Vagina (tissue), 2 donors: Measurements from ENCODE around the gene CDH4. TPM values are rescaled to one million over a fixed set of nuclear protein-coding genes. Genes with fewer than 3 reads are reported as not detected.

ENCODE experiments used
- DNase-seq, 2 donors: peaks; one replicate each; pipeline ENCODE4 v3.0.0-alpha.2; 2017; ENCODE audit errors: extremely low spot score in 2 of 2
- H3K27ac ChIP-seq: fragments of 200-600 bp; sonication (generic); one replicate; pipeline ENCODE4 v1.5.1; 2019
- H3K27me3 ChIP-seq: fragments of 200-600 bp; sonication (generic); one replicate; pipeline ENCODE4 v1.5.1; 2019
- H3K36me3 ChIP-seq, 2 donors: fragments of 200-600 bp; sonication (generic); one replicate each; pipeline ENCODE4 v1.5.1; 2017 to 2019
- H3K4me1 ChIP-seq: fragments of 200-600 bp; sonication (generic); one replicate; pipeline ENCODE4 v1.5.1; 2019
- H3K4me3 ChIP-seq, 2 donors: fragments of 200-600 bp; sonication (generic); 1 replicate in 1 of 2; 2 replicates in 1 of 2; pipeline ENCODE4 v1.5.1; 2016 to 2019
- H3K9me3 ChIP-seq: fragments of 200-600 bp; sonication (generic); one replicate; pipeline ENCODE4 v1.5.1; 2019
- POLR2A ChIP-seq, 2 donors: fragments of 450-650 bp; IDR thresholded peaks; one replicate each; pipeline ENCODE4 v1.6.1; 2017; ENCODE audit warnings: antibody characterized with exemption in 2 of 2, mild to moderate bottlenecking in 2 of 2, moderate library complexity in 2 of 2
- POLR2AphosphoS5 ChIP-seq, 2 donors: sonication (generic); formaldehyde crosslinking; IDR thresholded peaks; one replicate each; pipeline ENCODE4 v1.9.0; 2017; ENCODE audit warnings: antibody characterized with exemption in 2 of 2, mild to moderate bottlenecking in 2 of 2, low read depth in 1 of 2; ENCODE audit not compliant: insufficient read depth in 1 of 2
- intact Hi-C: fragments of 100-400 bp; cut with DNase I; formaldehyde crosslinking; loops from one replicate; pipeline ENCODE4 v1.15.1; 2023
- total RNA-seq: library from RNA; depleted of rRNA; stranded (reverse); fragments of >200 nt; gene quantifications from one replicate; pipeline ENCODE4 v1.2.3, GENCODE V29; 2016
- TF ChIP-seq, protein P1 (sequence below), 3 experiments: fragments of 450-650 bp in 2 of 3; fragments of 200-600 bp in 1 of 3; sonication (generic) in 1 of 3; IDR thresholded peaks; one replicate each; pipeline ENCODE4 v1.5.1; 2017 to 2019; ENCODE audit warnings: antibody characterized with exemption in 3 of 3, mild to moderate bottlenecking in 2 of 3, moderate library complexity in 2 of 3

CDH4 gene
- total RNA-seq, 1 donor from 2014 or later = 0.25 TPM

DNA sequence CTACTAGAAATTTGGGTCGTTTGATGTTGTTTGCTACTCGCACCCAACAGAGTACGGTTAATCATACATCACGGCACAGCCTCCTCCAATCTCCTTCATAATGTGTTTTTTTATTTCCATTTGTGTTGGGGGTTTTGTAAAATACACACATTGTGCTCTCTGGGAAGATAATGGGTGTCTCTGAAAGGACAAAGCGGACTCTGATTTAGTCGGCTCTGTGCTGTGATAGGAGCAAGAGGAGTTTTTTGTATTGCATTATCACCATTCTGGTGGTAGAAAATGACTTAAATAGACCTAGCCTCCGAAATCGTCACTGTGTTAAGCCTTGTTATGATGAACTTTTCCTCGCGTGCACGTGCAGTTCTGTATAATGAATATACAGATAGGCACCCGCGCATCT lies 196.3 kb downstream of the CDH4 start:
- DNase-seq = no peak

DNA sequence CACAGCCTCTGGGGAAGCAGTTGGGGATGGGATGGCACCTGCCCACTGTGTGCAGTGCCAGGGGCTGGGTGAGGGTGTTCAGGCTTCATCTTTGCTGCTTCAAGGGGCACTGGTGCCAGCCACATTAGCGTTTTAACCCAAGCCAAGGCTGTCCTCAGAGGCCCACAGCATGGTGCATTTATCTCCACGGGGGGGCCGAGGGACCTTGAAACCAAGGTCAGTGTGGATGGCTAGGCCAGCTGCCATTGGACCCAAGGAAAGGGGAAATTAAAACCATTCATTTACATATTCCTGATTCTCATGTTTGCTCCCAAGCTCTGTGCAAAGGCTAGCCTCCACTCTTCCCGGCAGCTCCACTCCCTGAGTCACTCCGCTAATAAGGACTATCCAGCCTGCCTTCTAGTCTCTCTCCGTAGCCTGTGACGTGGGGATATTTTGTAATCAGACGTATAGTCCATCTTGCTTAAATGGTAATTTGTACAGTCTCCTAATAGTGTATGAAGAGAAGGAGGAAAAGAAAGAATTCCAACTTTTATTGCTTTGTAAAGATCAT lies 197.1 kb downstream of the CDH4 start:
- TF ChIP-seq POLR2AphosphoS5 (IDR thresholded peaks at IDR 0.05; ENCODE audit: insufficient read depth in 1 of 2, low read depth in 1 of 2) (no peak), POLR2A (IDR thresholded peaks at IDR 0.05) (no peak)
- TF ChIP-seq, protein P1, sequence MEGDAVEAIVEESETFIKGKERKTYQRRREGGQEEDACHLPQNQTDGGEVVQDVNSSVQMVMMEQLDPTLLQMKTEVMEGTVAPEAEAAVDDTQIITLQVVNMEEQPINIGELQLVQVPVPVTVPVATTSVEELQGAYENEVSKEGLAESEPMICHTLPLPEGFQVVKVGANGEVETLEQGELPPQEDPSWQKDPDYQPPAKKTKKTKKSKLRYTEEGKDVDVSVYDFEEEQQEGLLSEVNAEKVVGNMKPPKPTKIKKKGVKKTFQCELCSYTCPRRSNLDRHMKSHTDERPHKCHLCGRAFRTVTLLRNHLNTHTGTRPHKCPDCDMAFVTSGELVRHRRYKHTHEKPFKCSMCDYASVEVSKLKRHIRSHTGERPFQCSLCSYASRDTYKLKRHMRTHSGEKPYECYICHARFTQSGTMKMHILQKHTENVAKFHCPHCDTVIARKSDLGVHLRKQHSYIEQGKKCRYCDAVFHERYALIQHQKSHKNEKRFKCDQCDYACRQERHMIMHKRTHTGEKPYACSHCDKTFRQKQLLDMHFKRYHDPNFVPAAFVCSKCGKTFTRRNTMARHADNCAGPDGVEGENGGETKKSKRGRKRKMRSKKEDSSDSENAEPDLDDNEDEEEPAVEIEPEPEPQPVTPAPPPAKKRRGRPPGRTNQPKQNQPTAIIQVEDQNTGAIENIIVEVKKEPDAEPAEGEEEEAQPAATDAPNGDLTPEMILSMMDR (IDR thresholded peaks at IDR 0.05) = no peak
- no peaks in the 10 kb centered on the region for H3K4me1 ChIP-seq
- no peak overlapping the region for H3K27ac ChIP-seq
- peak in 1 of 2 donors; percentile 20 for DNase-seq
- no peaks in the 10 kb centered on the region for H3K27me3 ChIP-seq
- no peaks in the 10 kb centered on the region for H3K36me3 ChIP-seq
- intact Hi-C loops = no loop called here
- H3K4me3 ChIP-seq = no peak overlapping the region
- H3K9me3 ChIP-seq = no peaks in the 10 kb centered on the region

More for the DNA sequence above, 196.3 kb downstream of the CDH4 start:
- Histone ChIP-seq H3K27me3 (no peaks in the 10 kb centered on the region), H3K4me1 (no peaks in the 10 kb centered on the region), H3K4me3 (no peak overlapping the region), H3K36me3 (no peaks in the 10 kb centered on the region), H3K9me3 (no peaks in the 10 kb centered on the region), H3K27ac (no peak overlapping the region)
- intact Hi-C loops = no loop called here
- TF ChIP-seq, protein P1 (IDR thresholded peaks at IDR 0.05) = no peak
- no peak for TF ChIP-seq POLR2AphosphoS5 (IDR thresholded peaks at IDR 0.05; ENCODE audit: insufficient read depth in 1 of 2, low read depth in 1 of 2)
- TF ChIP-seq POLR2A (IDR thresholded peaks at IDR 0.05) = no peak

DNA sequence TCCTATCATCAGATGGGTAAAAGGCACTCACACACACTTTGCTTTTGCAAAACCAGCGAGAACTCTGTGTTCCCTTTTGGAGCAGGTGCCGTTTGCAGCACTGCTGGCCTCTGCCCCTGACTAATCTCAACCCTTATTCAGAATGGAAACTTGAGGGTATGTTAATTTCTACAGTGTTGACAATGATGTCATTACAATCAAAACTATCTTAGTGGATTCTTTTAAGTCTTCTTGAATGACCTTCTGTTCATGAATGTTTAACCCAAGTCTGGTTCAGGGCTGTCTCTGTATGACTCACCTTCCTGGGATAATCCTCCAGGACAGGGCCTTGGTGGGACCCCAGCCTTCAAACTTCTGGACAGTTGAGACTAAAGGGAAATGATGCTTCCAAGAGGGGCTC lies 197.9 kb downstream of the CDH4 start:
- intact Hi-C loops = no loop called here
- Histone ChIP-seq H3K36me3 (no peaks in the 10 kb centered on the region), H3K27me3 (no peaks in the 10 kb centered on the region), H3K27ac (no peak overlapping the region), H3K9me3 (no peaks in the 10 kb centered on the region), H3K4me1 (no peaks in the 10 kb centered on the region), H3K4me3 (no peak overlapping the region)
- TF ChIP-seq, protein P1 (IDR thresholded peaks at IDR 0.05) = no peak
- TF ChIP-seq POLR2A (IDR thresholded peaks at IDR 0.05) (no peak), POLR2AphosphoS5 (IDR thresholded peaks at IDR 0.05; ENCODE audit: insufficient read depth in 1 of 2, low read depth in 1 of 2) (no peak)
- DNase-seq = no peak

GRCh38 chr20:61450549-61450948 lies 198.5 kb downstream of the CDH4 start:
- H3K27me3 ChIP-seq = no peaks in the 10 kb centered on the region
- TF ChIP-seq, protein P1 (IDR thresholded peaks at IDR 0.05) = no peak
- no peaks in the 10 kb centered on the region for H3K9me3 ChIP-seq
- H3K36me3 ChIP-seq = no peaks in the 10 kb centered on the region
- no peak overlapping the region for H3K27ac ChIP-seq
- DNase-seq = no peak
- H3K4me3 ChIP-seq = no peak overlapping the region
- H3K4me1 ChIP-seq = no peaks in the 10 kb centered on the region
- intact Hi-C loops = no loop called here

DNA sequence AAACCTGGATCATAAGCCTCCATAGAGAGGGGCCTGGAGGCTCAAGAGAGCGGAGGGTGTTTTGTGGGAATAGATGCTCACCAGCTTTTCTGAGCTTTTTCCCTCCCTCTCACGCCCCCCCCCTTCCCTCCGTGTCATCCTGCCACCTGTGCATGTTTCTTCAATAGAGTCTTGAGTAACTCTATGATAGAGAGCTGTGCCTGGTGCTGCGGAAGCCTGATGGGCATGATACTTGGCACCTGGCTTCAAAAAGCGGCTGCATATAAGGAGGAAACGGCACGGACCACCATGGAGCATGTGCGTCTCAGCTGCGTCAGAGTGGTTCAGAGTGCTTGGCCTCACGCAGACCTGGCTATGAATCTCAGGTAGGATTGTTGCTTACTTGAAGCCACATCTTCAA lies 198.9 kb downstream of the CDH4 start:
- Histone ChIP-seq H3K4me1 (no peaks in the 10 kb centered on the region), H3K27ac (no peak overlapping the region), H3K36me3 (no peaks in the 10 kb centered on the region), H3K27me3 (no peaks in the 10 kb centered on the region), H3K9me3 (no peaks in the 10 kb centered on the region), H3K4me3 (no peak overlapping the region)
- no peak for TF ChIP-seq POLR2AphosphoS5 (IDR thresholded peaks at IDR 0.05; ENCODE audit: insufficient read depth in 1 of 2, low read depth in 1 of 2)
- no peak for TF ChIP-seq POLR2A (IDR thresholded peaks at IDR 0.05)
- TF ChIP-seq, protein P1 (IDR thresholded peaks at IDR 0.05) = no peak
- no peak for DNase-seq
- intact Hi-C loops = no loop called here
